ENCODE data around the gene PRKAR1B.

PRKAR1B gene

GRCh38 chr7:610531-611280, 116.4 kb downstream of the PRKAR1B start:
- DNase-seq (ENCODE audit: low read depth, low spot score), result no peak
- no peak overlapping the region for H3K27ac ChIP-seq

DNA sequence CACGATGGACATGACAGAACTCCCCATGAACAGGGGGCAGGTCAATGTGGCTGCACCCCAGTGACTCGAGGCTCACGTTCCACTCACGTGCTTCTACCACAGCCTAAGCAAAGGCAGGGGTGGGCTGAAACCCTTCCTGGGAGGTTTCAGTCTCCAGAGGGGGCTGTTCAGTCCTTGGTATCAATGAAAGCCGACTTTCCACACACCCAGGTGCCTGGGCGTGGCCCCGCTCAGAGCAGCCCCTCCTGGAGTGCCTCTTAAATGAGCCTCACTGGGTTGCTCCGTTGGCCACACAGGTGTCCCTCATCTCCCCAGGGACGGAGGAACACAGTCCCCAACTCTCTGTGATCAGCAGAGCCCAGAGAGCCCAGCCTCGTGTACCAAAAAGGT, 116.9 kb downstream of the PRKAR1B start:
- H3K27ac ChIP-seq, result no peak overlapping the region
- no peak for DNase-seq (ENCODE audit: low read depth, low spot score)

GRCh38 chr7:609365-609764, 117.7 kb downstream of the PRKAR1B start:
- H3K27ac ChIP-seq, result no peak overlapping the region
- no peak for DNase-seq (ENCODE audit: low read depth, low spot score)

DNA sequence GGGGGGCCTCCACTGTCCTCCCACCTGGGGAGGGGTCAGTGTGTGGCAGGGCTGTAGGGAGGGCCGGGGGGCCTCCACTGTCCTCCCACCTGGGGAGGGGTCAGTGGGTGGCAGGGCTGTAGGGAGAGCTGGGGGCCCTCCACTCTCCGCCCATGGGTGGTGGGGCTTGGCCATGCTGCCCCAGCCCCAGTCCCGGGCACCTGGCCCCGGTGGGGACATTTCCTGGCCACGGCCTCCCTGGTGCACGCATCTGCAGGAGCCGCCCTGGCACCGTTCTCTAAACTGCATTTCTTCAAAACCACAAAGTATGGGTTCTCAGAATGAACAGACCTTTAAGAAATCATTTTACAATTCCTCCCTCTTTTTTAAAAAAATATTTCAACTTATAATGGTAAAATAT, 118.1 kb downstream of the PRKAR1B start:
- no peak overlapping the region for H3K27ac ChIP-seq
- DNase-seq (ENCODE audit: low read depth, low spot score), result no peak

GRCh38 chr7:608361-608760, 118.7 kb downstream of the PRKAR1B start:
- no peak for DNase-seq (ENCODE audit: low read depth, low spot score)
- no peak overlapping the region for H3K27ac ChIP-seq

DNA sequence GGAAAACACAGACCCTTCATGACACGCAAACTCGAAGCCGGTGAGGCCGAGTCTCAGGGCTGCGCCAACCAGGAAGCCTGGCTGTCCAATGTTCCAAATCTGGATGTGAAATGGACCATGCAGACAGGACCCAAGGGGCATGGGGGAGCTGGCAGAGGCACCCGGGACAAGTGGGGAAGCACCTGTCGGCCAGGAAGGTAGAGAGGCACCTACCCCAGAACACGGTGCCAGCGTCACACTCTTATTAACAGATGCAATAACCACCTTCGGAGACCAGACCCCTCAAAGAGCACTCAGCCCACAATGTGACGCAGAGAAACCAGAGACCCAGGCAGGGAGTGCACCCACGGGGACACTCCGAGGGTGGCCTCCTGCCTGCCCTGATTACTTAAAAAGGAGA, 119.1 kb downstream of the PRKAR1B start:
- DNase-seq (ENCODE audit: low read depth, low spot score), result no peak
- H3K27ac ChIP-seq, result no peak overlapping the region

- DNase-seq (ENCODE audit: low read depth, low spot score), result no peak
- no peak overlapping the region for H3K27ac ChIP-seq
These were observed 121.2 kb downstream of the PRKAR1B start for GRCh38 chr7:605661-606450.

- H3K27ac ChIP-seq, result no peak overlapping the region
- no peak for DNase-seq (ENCODE audit: low read depth, low spot score)
These were observed 122.1 kb downstream of the PRKAR1B start for GRCh38 chr7:604884-605531.

DNA sequence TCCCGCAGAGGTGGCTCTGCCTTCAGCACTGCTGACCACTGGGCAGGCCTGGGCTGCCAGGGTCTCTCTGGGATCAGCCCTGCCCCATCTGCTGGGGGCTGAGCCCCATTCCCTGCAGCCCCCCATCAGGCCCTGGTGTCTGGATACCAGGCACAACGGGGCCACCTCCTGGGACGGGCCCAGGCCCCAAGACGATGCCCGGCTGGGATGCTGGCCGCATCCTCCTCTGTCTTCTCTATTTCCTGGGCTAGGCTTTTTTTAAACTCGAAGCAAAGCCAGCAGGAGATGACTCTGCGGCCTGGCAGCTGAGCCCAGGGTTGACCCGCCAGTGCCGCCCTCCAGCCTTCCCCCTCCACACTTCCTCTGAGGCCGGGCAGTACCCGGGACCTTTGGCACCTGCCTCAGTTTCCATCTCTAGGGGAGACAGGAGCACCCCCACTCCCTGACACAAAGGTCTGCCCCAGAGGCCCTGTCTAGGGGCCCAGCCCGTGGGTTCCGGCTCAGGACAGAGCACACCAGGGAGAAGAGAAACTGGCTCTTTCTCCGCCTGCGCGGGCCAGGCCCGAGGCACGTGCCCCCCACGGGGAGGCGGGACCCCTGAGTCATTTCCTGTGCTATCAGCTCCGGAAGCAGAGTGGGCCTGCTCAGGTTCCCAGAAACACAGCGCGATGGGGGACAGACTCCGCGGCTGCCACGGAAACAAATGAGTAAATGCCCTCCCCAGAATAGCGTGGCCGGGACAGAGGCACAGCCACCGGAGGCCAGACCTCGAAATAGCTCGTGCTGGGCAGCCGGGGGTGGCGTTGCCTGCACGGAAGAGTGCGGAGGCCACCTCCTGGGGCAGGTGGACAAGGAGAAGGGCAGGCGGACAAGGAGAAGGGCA, 122.8 kb downstream of the PRKAR1B start:
- no peak overlapping the region for H3K27ac ChIP-seq
- DNase-seq (ENCODE audit: low read depth, low spot score), result no peak

- DNase-seq (ENCODE audit: low read depth, low spot score), result no peak
- H3K27ac ChIP-seq, result no peak overlapping the region
These were observed 123.7 kb downstream of the PRKAR1B start for GRCh38 chr7:603152-603951.

- DNase-seq (ENCODE audit: low read depth, low spot score), result no peak
These were observed 124.5 kb downstream of the PRKAR1B start for GRCh38 chr7:602341-603141.

DNA sequence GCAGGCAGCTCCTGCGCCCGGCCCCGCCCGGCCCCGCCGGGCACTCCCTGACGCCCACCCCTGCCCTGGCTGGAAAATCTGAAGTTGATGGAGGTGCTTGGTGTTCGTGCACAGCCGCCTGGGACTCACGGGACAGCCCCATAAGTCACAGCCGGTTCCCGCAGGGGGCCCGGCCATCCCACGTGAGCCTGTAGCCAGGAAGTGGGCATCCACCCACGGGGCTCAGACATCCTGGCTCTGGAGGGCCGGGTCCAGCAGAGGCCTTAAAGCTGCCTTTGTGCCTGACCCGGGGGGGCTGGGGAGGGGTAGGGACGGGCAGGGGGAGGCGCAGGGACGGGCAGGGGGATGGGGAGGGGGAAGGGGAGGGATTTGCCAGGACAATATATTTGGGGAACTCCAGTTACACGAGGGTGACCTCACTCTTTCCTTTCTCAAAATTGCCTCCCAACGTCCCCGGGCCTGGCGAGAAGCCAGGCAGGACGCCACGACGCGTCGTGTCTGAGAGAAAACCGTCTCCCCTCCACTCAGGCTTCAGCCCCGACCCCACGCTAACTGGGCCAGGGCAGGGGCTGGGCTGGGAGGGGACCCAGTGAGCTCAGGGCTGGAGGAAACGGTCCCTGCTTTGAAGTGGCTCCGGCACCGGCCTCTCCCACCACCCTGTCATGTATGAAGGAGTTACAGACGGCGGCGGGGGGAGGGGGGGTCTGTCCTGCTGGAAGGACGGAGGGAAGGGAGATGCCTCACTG, 125.3 kb downstream of the PRKAR1B start:
- no peak for DNase-seq (ENCODE audit: low read depth, low spot score)
- H3K27ac ChIP-seq, result no peak overlapping the region

More at GRCh38 chr7:602341-603141, 124.5 kb downstream of the PRKAR1B start:
- H3K27ac ChIP-seq, result no peak overlapping the region

DNA sequence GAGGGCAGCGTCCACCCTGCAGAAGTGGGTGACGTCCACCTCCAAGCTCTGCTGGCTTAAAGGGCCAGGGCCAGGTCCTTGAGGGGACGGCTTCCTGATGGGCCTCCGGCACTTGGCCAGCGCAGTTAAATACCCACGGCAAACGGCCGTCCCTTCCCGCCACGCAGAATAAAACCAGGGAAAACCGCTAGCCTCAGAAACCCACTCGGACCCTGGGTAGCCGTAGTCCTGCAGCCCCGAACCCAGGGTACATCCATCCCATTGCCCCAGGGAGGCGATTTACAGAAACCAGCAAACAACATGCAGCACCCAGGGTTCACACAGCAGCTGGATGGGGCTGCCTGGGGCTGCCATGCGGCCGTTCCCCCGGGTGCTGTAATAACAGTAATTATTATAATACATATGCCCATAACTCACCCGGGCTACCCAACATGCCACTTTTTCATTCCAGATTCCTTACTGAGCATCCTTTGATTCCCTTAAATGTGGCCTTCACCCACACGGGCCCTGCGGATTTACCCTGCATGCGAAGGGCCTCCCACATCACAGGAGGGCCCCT, 126.0 kb downstream of the PRKAR1B start:
- no peak for DNase-seq (ENCODE audit: low read depth, low spot score)
- no peak overlapping the region for H3K27ac ChIP-seq

DNA sequence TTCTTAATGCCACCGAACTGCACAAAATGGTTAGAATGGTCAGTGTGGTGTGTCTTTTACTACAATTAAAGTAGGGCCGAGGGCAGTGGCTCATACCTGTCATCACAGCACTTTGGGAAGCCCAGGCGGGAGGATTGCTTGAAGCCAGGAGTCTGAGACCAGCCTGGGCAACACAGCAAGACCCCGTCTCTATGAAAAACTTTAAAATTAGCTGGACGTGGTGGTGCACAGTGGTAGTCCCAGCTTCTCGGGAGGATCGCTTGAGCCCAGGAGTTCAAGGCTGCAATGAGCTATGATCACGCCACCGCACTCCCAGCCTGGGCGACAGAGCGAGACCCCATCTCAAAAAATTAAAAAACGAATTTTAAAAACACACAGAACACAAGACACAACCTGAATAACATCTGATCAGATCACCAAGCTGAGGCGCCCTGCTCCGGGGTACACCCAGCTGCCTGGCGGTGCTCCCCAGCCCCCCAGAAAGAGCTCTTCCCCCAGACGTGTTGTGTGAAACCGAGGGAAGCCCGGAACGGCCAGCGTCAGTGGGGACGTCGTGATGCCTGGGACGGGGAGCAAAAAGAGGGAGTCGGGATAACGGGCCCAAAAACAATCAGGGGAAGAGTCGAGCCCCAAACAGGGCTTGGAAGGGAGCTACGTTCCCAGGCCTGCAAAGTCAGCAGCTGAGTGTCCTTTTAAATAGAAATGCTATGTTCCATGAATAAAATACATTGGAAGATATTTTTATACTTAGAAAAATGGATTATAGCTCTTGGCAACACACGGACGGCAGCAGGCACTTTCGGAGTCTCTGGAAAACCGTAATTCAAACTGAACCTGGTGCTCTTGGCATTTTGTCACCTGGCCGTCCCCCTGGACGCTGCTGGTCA, 126.7 kb downstream of the PRKAR1B start:
- DNase-seq (ENCODE audit: low read depth, low spot score), result no peak
- H3K27ac ChIP-seq, result no peak overlapping the region

- no peak overlapping the region for H3K27ac ChIP-seq
- DNase-seq (ENCODE audit: low read depth, low spot score), result no peak
These were observed 128.2 kb downstream of the PRKAR1B start for GRCh38 chr7:598899-599298.

- H3K27ac ChIP-seq, result no peak overlapping the region
- no peak for DNase-seq (ENCODE audit: low read depth, low spot score)
These were observed 129.5 kb downstream of the PRKAR1B start for GRCh38 chr7:597348-598178.

Measured in epithelial cell of prostate (primary cell).